HepG2 (cell line): ENCODE measurements around the gene CSKMT. TPM values are rescaled to one million over a fixed set of nuclear protein-coding genes. Genes with fewer than 3 reads are reported as not detected.

Experiments
- CBFB ChIP-seq: sonication (generic); formaldehyde crosslinking; IDR thresholded peaks from 2 replicates; pipeline ENCODE4 v1.4.0; 2020; ENCODE audit warnings: missing genetic modification reagents
- EHMT2 ChIP-seq: fragments of 200-600 bp; sonication (generic); IDR thresholded peaks from 2 replicates; pipeline ENCODE4 v1.7.0; 2017; ENCODE audit warnings: antibody characterized with exemption, low read depth, low read length, borderline replicate concordance
- FOXA3 ChIP-seq: IDR thresholded peaks from 2 replicates; pipeline ENCODE4 v1.6.1; 2016; ENCODE audit warnings: missing genetic modification reagents, missing compliant biosample characterization
- KLF16 ChIP-seq, 2 experiments: sonication (generic) in 1 of 2; formaldehyde crosslinking in 1 of 2; IDR thresholded peaks; 2 replicates each; pipeline versions ENCODE4 v1.6.1 to v1.8.0; 2016 to 2023; ENCODE audit warnings: missing genetic modification reagents in 2 of 2, missing compliant biosample characterization in 1 of 2
- MAFK ChIP-seq, 2 experiments: IDR thresholded peaks in 1 of 2; conservative IDR thresholded peaks in 1 of 2; 2 replicates each; pipeline ENCODE4 v1.6.1; 2011; ENCODE audit warnings: improper control_type of control experiment in 2 of 2, low read length in 2 of 2
- MEF2D ChIP-seq: sonication (generic); formaldehyde crosslinking; IDR thresholded peaks from 2 replicates; pipeline ENCODE4 v1.5.1; 2020; ENCODE audit warnings: mild to moderate bottlenecking, missing genetic modification reagents
- NR2F6 ChIP-seq, 2 experiments: IDR thresholded peaks; 2 replicates each; pipeline ENCODE4 v1.6.1; 2016; ENCODE audit warnings: antibody characterized with exemption in 1 of 2, mild to moderate bottlenecking in 1 of 2
- RXRB ChIP-seq: IDR thresholded peaks from 2 replicates; pipeline ENCODE4 v1.6.1; 2016; ENCODE audit warnings: borderline replicate concordance, missing genetic modification reagents, missing compliant biosample characterization
- SP5 ChIP-seq: IDR thresholded peaks from 2 replicates; pipeline ENCODE4 v1.6.1; 2016; ENCODE audit warnings: low read depth, borderline replicate concordance
- SRF ChIP-seq: IDR thresholded peaks from 2 replicates; pipeline ENCODE4 v1.6.1; 2011; ENCODE audit warnings: mild to moderate bottlenecking, low read depth, low read length, moderate library complexity
- ZNF251 ChIP-seq: sonication (generic); formaldehyde crosslinking; IDR thresholded peaks from 2 replicates; pipeline ENCODE4 v1.9.0; 2021; ENCODE audit warnings: mild to moderate bottlenecking, missing genetic modification reagents
- ZNF354B ChIP-seq: sonication (generic); formaldehyde crosslinking; IDR thresholded peaks from 2 replicates; pipeline ENCODE4 v1.8.0; 2022; ENCODE audit warnings: mild to moderate bottlenecking, missing genetic modification reagents
- ZNF644 ChIP-seq: IDR thresholded peaks from 2 replicates; pipeline ENCODE4 v1.6.1; 2016; ENCODE audit warnings: low read depth
- ZNF678 ChIP-seq: sonication (generic); formaldehyde crosslinking; IDR thresholded peaks from 2 replicates; pipeline ENCODE4 v1.4.0; 2020; ENCODE audit warnings: mild to moderate bottlenecking, missing genetic modification reagents
- ZNF777 ChIP-seq: sonication (generic); formaldehyde crosslinking; IDR thresholded peaks from 2 replicates; pipeline ENCODE4 v1.4.0; 2020; ENCODE audit warnings: missing genetic modification reagents
- ZNF891 ChIP-seq: sonication (generic); formaldehyde crosslinking; IDR thresholded peaks from 2 replicates; pipeline ENCODE4 v1.5.0; 2020; ENCODE audit warnings: mild to moderate bottlenecking, missing genetic modification reagents
- polyA plus RNA-seq, 8 experiments: library from polyadenylated mRNA; depleted of rRNA in 3 of 8; stranded (reverse) in 7 of 8; unstranded in 1 of 8; fragments of >200 nt; fragmentation: Illumina TruSeq in 4 of 8; extraction: Trizol in 4 of 8; gene quantifications; 2 replicates each; pipeline versions ENCODE4 v1.2.1 to v1.2.3, GENCODE V29; 2011 to 2016; ENCODE audit warnings: low read depth in 4 of 8, missing spikeins in 1 of 8, mixed read lengths in 1 of 8; ENCODE audit not compliant: insufficient read depth in 1 of 8
- total RNA-seq, 5 experiments: library from RNA; depleted of rRNA; stranded (reverse); fragments of >200 nt; fragmentation: Illumina TruSeq; extraction: Trizol; gene quantifications; 2 replicates each; pipeline ENCODE4 v1.2.3, GENCODE V29; 2016; ENCODE audit warnings: low read depth in 1 of 5
- TF ChIP-seq, protein P1 (sequence below), 2 experiments: sonication (generic) in 1 of 2; formaldehyde crosslinking in 1 of 2; IDR thresholded peaks; 2 replicates each; pipeline versions ENCODE4 v1.5.1 to v1.6.1; 2011 to 2020; ENCODE audit warnings: borderline replicate concordance in 1 of 2, low read depth in 1 of 2, low read length in 1 of 2, mild to moderate bottlenecking in 1 of 2, missing genetic modification reagents in 1 of 2, moderate library complexity in 1 of 2
- TF ChIP-seq, protein P2 (sequence below), 2 experiments: sonication (generic) in 1 of 2; formaldehyde crosslinking in 1 of 2; IDR thresholded peaks; 2 replicates each; pipeline versions ENCODE4 v1.4.0 to v1.6.1; 2018 to 2020; ENCODE audit warnings: missing genetic modification reagents in 2 of 2, borderline replicate concordance in 1 of 2, low read depth in 1 of 2, mild to moderate bottlenecking in 1 of 2, missing biosample characterization in 1 of 2
- TF ChIP-seq, protein P3 (sequence below): sonication (generic); formaldehyde crosslinking; IDR thresholded peaks from 2 replicates; pipeline ENCODE4 v1.4.0; 2020; ENCODE audit warnings: missing genetic modification reagents

The CSKMT gene
- total and polyA plus RNA-seq, 2 of the 13 experiments (the other 11 are each of a cell fraction or from before 2014, with no cell fraction given): 7.6 to 31.8 TPM

DNA sequence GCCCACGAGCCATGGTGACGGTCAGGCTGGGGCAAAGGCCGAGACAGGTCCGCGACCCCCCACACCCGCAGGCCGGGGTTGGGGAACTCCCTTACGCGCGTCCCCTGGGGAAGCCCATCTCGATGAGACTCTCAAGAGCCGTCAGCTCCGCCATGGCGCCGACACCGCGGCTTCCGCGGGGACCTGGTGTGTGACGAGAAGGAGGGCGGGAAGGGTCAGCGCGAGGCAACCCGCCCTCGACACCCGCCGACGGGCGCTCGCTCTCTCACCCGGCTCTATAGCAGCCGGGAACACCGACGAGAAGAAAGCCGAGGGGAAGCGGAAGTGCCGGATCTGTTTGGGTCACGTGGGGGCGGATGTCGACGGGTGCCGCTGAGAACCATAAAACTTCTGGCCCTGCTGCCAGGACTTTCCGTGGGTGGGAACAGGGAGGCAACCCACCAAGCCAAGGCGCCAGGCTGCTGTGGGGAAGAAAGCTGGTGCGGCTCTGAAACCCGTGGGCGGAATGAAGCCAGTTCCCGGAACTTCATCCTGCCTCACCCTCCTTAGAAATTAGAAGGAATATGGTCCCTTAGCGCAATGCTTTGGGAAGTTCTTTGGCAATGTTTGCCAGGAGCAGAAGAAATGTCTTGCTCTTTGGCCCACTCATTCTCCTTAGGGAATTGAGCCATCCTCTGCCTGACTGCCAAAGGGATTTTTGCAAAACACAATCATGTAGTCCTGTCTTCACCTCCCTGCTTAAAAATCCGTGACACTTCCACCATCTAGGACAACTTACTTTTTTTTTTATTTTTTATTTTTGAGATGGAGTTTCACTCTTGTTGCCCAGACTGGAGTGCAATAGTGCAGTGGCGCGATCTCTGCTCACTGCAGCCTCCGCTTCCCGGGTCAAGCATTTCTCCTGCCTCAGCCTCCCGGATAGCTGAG, 13.9 kb downstream of the CSKMT start, which contains the start of gene UBXN1 (continued):
- TF ChIP-seq, protein P1, sequence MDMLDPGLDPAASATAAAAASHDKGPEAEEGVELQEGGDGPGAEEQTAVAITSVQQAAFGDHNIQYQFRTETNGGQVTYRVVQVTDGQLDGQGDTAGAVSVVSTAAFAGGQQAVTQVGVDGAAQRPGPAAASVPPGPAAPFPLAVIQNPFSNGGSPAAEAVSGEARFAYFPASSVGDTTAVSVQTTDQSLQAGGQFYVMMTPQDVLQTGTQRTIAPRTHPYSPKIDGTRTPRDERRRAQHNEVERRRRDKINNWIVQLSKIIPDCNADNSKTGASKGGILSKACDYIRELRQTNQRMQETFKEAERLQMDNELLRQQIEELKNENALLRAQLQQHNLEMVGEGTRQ (IDR thresholded peaks at IDR 0.05; ENCODE audit: low read depth, low read length): peak; percentile 95
- TF ChIP-seq, protein P1 (CRISPR knock-in tag; IDR thresholded peaks at IDR 0.05; ENCODE audit: borderline replicate concordance): peak; percentile 99; the same call in 1 of the 2 replicates
- TF ChIP-seq MAFK (conservative IDR thresholded peaks at IDR 0.05 in 1 of 2, IDR thresholded peaks at IDR 0.05 in 1 of 2; ENCODE audit: low read length in 2 of 2) (no peak), ZNF777 (CRISPR knock-in tag) (peak; percentile 88), FOXA3 (CRISPR knock-in tag) (peak; percentile 55), SRF (no peak), ZNF354B (CRISPR knock-in tag) (no peak), SP5 (CRISPR knock-in tag) (peak; percentile 22; the same call in 1 of the 2 replicates), ZNF891 (CRISPR knock-in tag) (peak; percentile 76), MEF2D (CRISPR knock-in tag) (peak; percentile 77), ZNF644 (no peak), ZNF678 (CRISPR knock-in tag) (peak; percentile 22; the same call in 1 of the 2 replicates), KLF16 (CRISPR knock-in tag; IDR thresholded peaks at IDR 0.05) (peak in 1 of 2 experiments; percentile 78; a peak in 2 of 4 replicates), RXRB (CRISPR knock-in tag) (peak; percentile 62; the same call in 1 of the 2 replicates), EHMT2 (no peak), ZNF251 (CRISPR knock-in tag) (no peak), NR2F6 (IDR thresholded peaks at IDR 0.05) (no peak), NR2F6 (CRISPR knock-in tag; IDR thresholded peaks at IDR 0.05) (peak; percentile 35), CBFB (CRISPR knock-in tag) (peak; percentile 75; the same call in 1 of the 2 replicates)
- TF ChIP-seq, protein P2, sequence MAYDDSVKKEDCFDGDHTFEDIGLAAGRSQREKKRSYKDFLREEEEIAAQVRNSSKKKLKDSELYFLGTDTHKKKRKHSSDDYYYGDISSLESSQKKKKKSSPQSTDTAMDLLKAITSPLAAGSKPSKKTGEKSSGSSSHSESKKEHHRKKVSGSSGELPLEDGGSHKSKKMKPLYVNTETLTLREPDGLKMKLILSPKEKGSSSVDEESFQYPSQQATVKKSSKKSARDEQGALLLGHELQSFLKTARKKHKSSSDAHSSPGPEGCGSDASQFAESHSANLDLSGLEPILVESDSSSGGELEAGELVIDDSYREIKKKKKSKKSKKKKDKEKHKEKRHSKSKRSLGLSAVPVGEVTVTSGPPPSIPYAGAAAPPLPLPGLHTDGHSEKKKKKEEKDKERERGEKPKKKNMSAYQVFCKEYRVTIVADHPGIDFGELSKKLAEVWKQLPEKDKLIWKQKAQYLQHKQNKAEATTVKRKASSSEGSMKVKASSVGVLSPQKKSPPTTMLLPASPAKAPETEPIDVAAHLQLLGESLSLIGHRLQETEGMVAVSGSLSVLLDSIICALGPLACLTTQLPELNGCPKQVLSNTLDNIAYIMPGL (CRISPR knock-in tag; IDR thresholded peaks at IDR 0.05; ENCODE audit: borderline replicate concordance in 1 of 2, low read depth in 1 of 2): peak; percentile 51 to 84; a peak in 3 of 4 replicates
- TF ChIP-seq, protein P3, sequence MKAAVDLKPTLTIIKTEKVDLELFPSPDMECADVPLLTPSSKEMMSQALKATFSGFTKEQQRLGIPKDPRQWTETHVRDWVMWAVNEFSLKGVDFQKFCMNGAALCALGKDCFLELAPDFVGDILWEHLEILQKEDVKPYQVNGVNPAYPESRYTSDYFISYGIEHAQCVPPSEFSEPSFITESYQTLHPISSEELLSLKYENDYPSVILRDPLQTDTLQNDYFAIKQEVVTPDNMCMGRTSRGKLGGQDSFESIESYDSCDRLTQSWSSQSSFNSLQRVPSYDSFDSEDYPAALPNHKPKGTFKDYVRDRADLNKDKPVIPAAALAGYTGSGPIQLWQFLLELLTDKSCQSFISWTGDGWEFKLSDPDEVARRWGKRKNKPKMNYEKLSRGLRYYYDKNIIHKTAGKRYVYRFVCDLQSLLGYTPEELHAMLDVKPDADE (CRISPR knock-in tag): no peak
